Small intestine (tissue), 7 donors: ENCODE data around the gene CPO. TPM values are rescaled to one million over a fixed set of nuclear protein-coding genes. Genes with fewer than 3 reads are reported as not detected.
"Not testable (repeated sequence)": the region's sequence is repeated elsewhere in the genome, so short reads cannot be mapped to it uniquely, and the experiment has no call there.

Experiments
- DNase-seq, 2 donors: peaks; one replicate each; pipeline versions ENCODE4 v3.0.0 to v3.0.0-alpha.2; 2013
- FAIRE-seq: peaks from 2 replicates; lab custom pipeline; 2012; peaks lifted over from hg19 to GRCh38; lab: Jason Lieb, UNC
- H3K27ac ChIP-seq, 3 donors: one replicate each; pipeline ENCODE4 v1.5.1; 2013; ENCODE audit warnings: low read length in 2 of 3, mild to moderate bottlenecking in 2 of 3, control low read depth in 1 of 3, inconsistent platforms in 1 of 3, low read depth in 1 of 3, moderate library complexity in 1 of 3
- H3K27me3 ChIP-seq, 3 donors: one replicate each; pipeline ENCODE4 v1.6.1; 2013; ENCODE audit warnings: low read length in 3 of 3, inconsistent platforms in 1 of 3; ENCODE audit not compliant: control insufficient read depth in 3 of 3, insufficient read depth in 3 of 3
- H3K36me3 ChIP-seq, 3 donors: one replicate each; pipeline ENCODE4 v1.6.1; 2013; ENCODE audit warnings: low read length in 3 of 3, inconsistent platforms in 1 of 3, low read depth in 1 of 3, mild to moderate bottlenecking in 1 of 3, moderate library complexity in 1 of 3; ENCODE audit not compliant: control insufficient read depth in 3 of 3, insufficient read depth in 2 of 3
- H3K4me1 ChIP-seq, 3 donors: one replicate each; pipeline ENCODE4 v1.6.1; 2013; ENCODE audit warnings: low read length in 2 of 3, inconsistent platforms in 1 of 3, low read depth in 1 of 3, mild to moderate bottlenecking in 1 of 3, moderate library complexity in 1 of 3; ENCODE audit not compliant: control insufficient read depth in 3 of 3, insufficient read depth in 2 of 3
- H3K4me3 ChIP-seq, 3 donors: one replicate each; pipeline ENCODE4 v1.5.1; 2013; ENCODE audit warnings: low read length in 3 of 3, control low read depth in 1 of 3, inconsistent platforms in 1 of 3, low read depth in 1 of 3, mild to moderate bottlenecking in 1 of 3, moderate library complexity in 1 of 3
- H3K9me3 ChIP-seq, 2 donors: one replicate each; pipeline ENCODE4 v1.6.1; 2013; ENCODE audit warnings: low read depth in 1 of 2, low read length in 1 of 2; ENCODE audit not compliant: control insufficient read depth in 2 of 2, insufficient read depth in 1 of 2
- WGBS, 3 donors: extraction: QIAGEN DNeasy Blood & Tissue Kit; methylation state at CpG; one replicate each; pipeline ENCODE4 v1.1.7; 2013; 5-methylcytosine and 5-hydroxymethylcytosine counted together
- polyA plus RNA-seq, 4 donors: library from polyadenylated mRNA; stranded (reverse) in 3 of 4; unstranded in 1 of 4; fragments of 200-250 nt in 3 of 4; fragments of 120-200 nt in 1 of 4; gene quantifications; one replicate each; pipeline versions ENCODE4 v1.2.1 to v1.2.3, GENCODE V29; 2013
- donor health status: healthy with polysubstance abuse.
- donor health status: control.
- donor health status: control.
- donor health status: Bipolar disorder and iron deficiency.
- donor health status: healthy.

Gene CPO
- polyA plus RNA-seq, 4 donors, result 0.92 to 15.7 (median 3.0) TPM

- DNase-seq, result peak; percentile 35 to 99
- H3K9me3 ChIP-seq, result no peaks in the 10 kb centered on the region
- H3K36me3 ChIP-seq, result no peaks in the 10 kb centered on the region
- no peak overlapping the region for H3K27ac ChIP-seq
- H3K27me3 ChIP-seq, result no peaks in the 10 kb centered on the region
- H3K4me3 ChIP-seq, result no peak overlapping the region
- WGBS, 3 donors, result 9 to 37% (median 21%) methylated on average over 2 of the region's 2 CpGs
- FAIRE-seq, result no peak
- peaks cover 0 to 14% (median 5%) of the 10 kb centered on the region in 3 donors for H3K4me1 ChIP-seq
Observed at GRCh38 chr2:206935991-206936842, 3.1 kb upstream of the CPO start.

- Histone ChIP-seq H3K36me3 (no peaks in the 10 kb centered on the region), H3K4me1 (peaks cover 0 to 14% (median 5%) of the 10 kb centered on the region in 3 donors), H3K4me3 (no peak overlapping the region), H3K27ac (peak overlapping the region in 1 of 3 donors; percentile 45), H3K9me3 (no peaks in the 10 kb centered on the region), H3K27me3 (no peaks in the 10 kb centered on the region)
- FAIRE-seq (no peak), DNase-seq (peak; percentile 11 to 69)
- 9 to 32% (median 20%) methylated on average over 2 of the region's 2 CpGs for WGBS, 3 donors
Observed at GRCh38 chr2:206936843-206937230, 2.5 kb upstream of the CPO start.

GRCh38 chr2:206937555-206937954 lies 1.8 kb upstream of the CPO start:
- H3K4me1 ChIP-seq, result peaks cover 0 to 14% (median 5%) of the 10 kb centered on the region in 3 donors
- H3K27me3 ChIP-seq, result no peaks in the 10 kb centered on the region
- peak overlapping the region in 1 of 3 donors; percentile 39 for H3K27ac ChIP-seq
- H3K9me3 ChIP-seq, result no peaks in the 10 kb centered on the region
- DNase-seq, result peak in 1 of 2 donors; percentile 44
- WGBS, 3 donors, result 23 to 41% (median 33%) methylated on average over 6 of the region's 6 CpGs
- H3K36me3 ChIP-seq, result no peaks in the 10 kb centered on the region
- H3K4me3 ChIP-seq, result no peak overlapping the region
- FAIRE-seq, result no peak

GRCh38 chr2:206940546-206940945 lies 1.2 kb downstream of the CPO start:
- H3K27me3 ChIP-seq, result no peaks in the 10 kb centered on the region
- no peaks in the 10 kb centered on the region for H3K9me3 ChIP-seq
- H3K36me3 ChIP-seq, result no peaks in the 10 kb centered on the region
- FAIRE-seq (no peak), DNase-seq (no peak)
- H3K4me3 ChIP-seq, result no peak overlapping the region
- peaks cover 0 to 14% (median 5%) of the 10 kb centered on the region in 3 donors for H3K4me1 ChIP-seq
- no peak overlapping the region for H3K27ac ChIP-seq

GRCh38 chr2:206942592-206943478 lies 3.5 kb downstream of the CPO start:
- Histone ChIP-seq H3K27ac (no peak overlapping the region), H3K4me3 (no peak overlapping the region), H3K4me1 (peaks cover 0 to 2% (median 0%) of the 10 kb centered on the region in 3 donors), H3K36me3 (no peaks in the 10 kb centered on the region), H3K9me3 (no peaks in the 10 kb centered on the region), H3K27me3 (no peaks in the 10 kb centered on the region)
- WGBS, 3 donors, result 21 to 38% (median 22%) methylated on average over 2 of the region's 2 CpGs
- FAIRE-seq (no peak), DNase-seq (no peak)

- Histone ChIP-seq H3K4me1 (peaks cover 0 to 17% (median 7%) of the 10 kb centered on the region in 3 donors), H3K9me3 (peaks cover 0 to 21% of the 10 kb centered on the region in 2 donors)
- DNase-seq, H3K27ac ChIP-seq, FAIRE-seq, H3K4me3 ChIP-seq, H3K27me3 ChIP-seq, H3K36me3 ChIP-seq: not testable (repeated sequence)
- WGBS, 3 donors, result 94 to 100% (median 96%) methylated on average over 2 of the region's 2 CpGs
Observed at GRCh38 chr2:206953404-206953803, 14.1 kb downstream of the CPO start.

GRCh38 chr2:206955253-206955652 lies 15.9 kb downstream of the CPO start:
- FAIRE-seq (no peak), DNase-seq (peak; percentile 83 to 97)
- Histone ChIP-seq H3K36me3 (peaks cover 0 to 3% (median 0%) of the 10 kb centered on the region in 3 donors), H3K27me3 (no peaks in the 10 kb centered on the region), H3K4me1 (peaks cover 0 to 17% (median 7%) of the 10 kb centered on the region in 3 donors), H3K4me3 (no peak overlapping the region), H3K9me3 (peaks cover 0 to 21% of the 10 kb centered on the region in 2 donors), H3K27ac (peak overlapping the region; percentile 67 to 85 (median 68))

GRCh38 chr2:206958261-206958660 lies 18.9 kb downstream of the CPO start:
- Histone ChIP-seq H3K27me3 (no peaks in the 10 kb centered on the region), H3K4me1 (peaks cover 4 to 22% (median 7%) of the 10 kb centered on the region in 3 donors), H3K4me3 (no peak overlapping the region), H3K27ac (no peak overlapping the region), H3K36me3 (peaks cover 0 to 3% (median 0%) of the 10 kb centered on the region in 3 donors), H3K9me3 (peaks cover 0 to 16% of the 10 kb centered on the region in 2 donors)
- FAIRE-seq (no peak), DNase-seq (no peak)
- 84 to 85% (median 85%) methylated on average over 3 of the region's 3 CpGs for WGBS, 3 donors
